Astrocyte (in vitro differentiated cells and primary cell): ENCODE measurements around the gene NRAP. TPM values are rescaled to one million over a fixed set of nuclear protein-coding genes. Genes with fewer than 3 reads are reported as not detected.

ENCODE experiments used
- DNase-seq: peaks from one replicate; pipeline ENCODE4 v3.0.0-alpha.2; 2010; ENCODE audit warnings: low read depth
- FAIRE-seq: peaks from 2 replicates; lab custom pipeline; 2011; peaks lifted over from hg19 to GRCh38; lab: Jason Lieb, UNC
- H2AFZ ChIP-seq: 2 replicates; pipeline ENCODE4 v1.6.0; 2012; ENCODE audit warnings: low read depth, low read length, inconsistent platforms
- H3K27ac ChIP-seq: 2 replicates; pipeline ENCODE4 v1.5.1; 2011; ENCODE audit warnings: low read depth, low read length, inconsistent platforms
- H3K27me3 ChIP-seq: 2 replicates; pipeline ENCODE4 v1.6.0; 2011; ENCODE audit warnings: low read length, inconsistent platforms; ENCODE audit not compliant: insufficient read depth
- H3K36me3 ChIP-seq: 2 replicates; pipeline ENCODE4 v1.5.1; 2011; ENCODE audit warnings: low read length, inconsistent platforms; ENCODE audit not compliant: insufficient read depth
- H3K4me1 ChIP-seq: 2 replicates; pipeline ENCODE4 v1.5.1; 2011; ENCODE audit warnings: low read length, inconsistent platforms; ENCODE audit not compliant: insufficient read depth
- H3K4me2 ChIP-seq: 2 replicates; pipeline ENCODE4 v1.6.0; 2012; ENCODE audit warnings: low read length, inconsistent platforms
- H3K4me3 ChIP-seq: 2 replicates; pipeline ENCODE4 v1.5.1; 2011; ENCODE audit warnings: low read depth, mild to moderate bottlenecking, low read length, inconsistent platforms; ENCODE audit not compliant: insufficient read depth
- H3K79me2 ChIP-seq: 2 replicates; pipeline ENCODE4 v1.6.0; 2012; ENCODE audit warnings: mild to moderate bottlenecking, low read length, inconsistent platforms; ENCODE audit not compliant: insufficient read depth
- H3K9ac ChIP-seq: 2 replicates; pipeline ENCODE4 v1.6.0; 2012; ENCODE audit warnings: mild to moderate bottlenecking, low read length, inconsistent platforms
- H3K9me3 ChIP-seq: 2 replicates; pipeline ENCODE4 v1.5.1; 2012; ENCODE audit warnings: low read depth, mild to moderate bottlenecking, low read length, inconsistent platforms; ENCODE audit not compliant: insufficient read depth
- H4K20me1 ChIP-seq: 2 replicates; pipeline ENCODE4 v1.6.0; 2012; ENCODE audit warnings: low read length, inconsistent platforms; ENCODE audit not compliant: insufficient read depth
- H3K27ac Mint-ChIP-seq: one replicate; pipeline ENCODE4 v1.8.0; 2021; ENCODE audit warnings: mild to moderate bottlenecking, mixed read lengths; ENCODE audit not compliant: unreplicated experiment
- H3K27me3 Mint-ChIP-seq: one replicate; pipeline ENCODE4 v1.8.0; 2021; ENCODE audit warnings: low read depth, mixed read lengths; ENCODE audit not compliant: unreplicated experiment
- H3K36me3 Mint-ChIP-seq: one replicate; pipeline ENCODE4 v1.8.0; 2021; ENCODE audit warnings: low read depth, mixed read lengths; ENCODE audit not compliant: unreplicated experiment
- H3K4me1 Mint-ChIP-seq: one replicate; pipeline ENCODE4 v1.8.0; 2021; ENCODE audit warnings: low read depth, mixed read lengths; ENCODE audit not compliant: unreplicated experiment
- H3K4me3 Mint-ChIP-seq: one replicate; pipeline ENCODE4 v1.8.0; 2021; ENCODE audit warnings: mild to moderate bottlenecking, moderate library complexity, mixed read lengths; ENCODE audit not compliant: unreplicated experiment
- H3K9me3 Mint-ChIP-seq: one replicate; pipeline ENCODE4 v1.8.0; 2021; ENCODE audit warnings: mild to moderate bottlenecking, mixed read lengths; ENCODE audit not compliant: unreplicated experiment
- EZH2 ChIP-seq: IDR thresholded peaks from 2 replicates; pipeline ENCODE4 v1.6.1; 2012; ENCODE audit warnings: mild to moderate bottlenecking, low read length, inconsistent platforms; ENCODE audit not compliant: insufficient read depth
- total RNA-seq: library from RNA; stranded (reverse); gene quantifications from 2 replicates; pipeline ENCODE4 v1.2.1, GENCODE V29; 2021
- TF ChIP-seq, protein P1 (sequence below): IDR thresholded peaks from 2 replicates; pipeline ENCODE4 v1.5.1; 2011; ENCODE audit warnings: low read depth, mild to moderate bottlenecking, inconsistent platforms, low read length, moderate library complexity; ENCODE audit not compliant: insufficient read depth

Gene NRAP
- total RNA-seq, 1 donor from 2014 or later, result not detected

DNA sequence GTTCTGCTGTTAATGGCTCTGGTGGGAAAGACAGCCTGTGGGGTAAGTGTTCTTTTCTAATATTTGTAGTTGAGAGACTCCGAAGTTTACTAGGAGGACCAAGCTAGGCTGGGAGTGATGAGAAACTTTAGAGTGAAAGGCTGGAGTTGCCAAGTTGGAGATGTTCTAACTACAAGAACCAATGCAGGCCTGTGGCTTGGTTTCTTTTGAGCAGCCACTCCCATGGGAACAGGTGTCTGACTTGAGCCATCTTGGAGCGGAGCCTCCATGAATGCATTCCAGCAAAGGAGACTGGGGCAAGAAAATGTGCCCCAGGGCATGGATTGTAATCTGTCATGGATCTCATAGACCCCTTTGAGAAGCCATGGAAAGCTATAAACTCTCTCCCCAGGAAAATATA, 110.7 kb downstream of the NRAP start:
- peaks cover 32% of the 10 kb centered on the region for H3K27me3 Mint-ChIP-seq
- peaks cover 7% of the 10 kb centered on the region for H3K27me3 ChIP-seq
- peaks cover 2% of the 10 kb centered on the region for H3K36me3 Mint-ChIP-seq
- peaks cover 4% of the 10 kb centered on the region for H3K4me1 ChIP-seq
- no peaks in the 10 kb centered on the region for H4K20me1 ChIP-seq
- TF ChIP-seq, protein P1, sequence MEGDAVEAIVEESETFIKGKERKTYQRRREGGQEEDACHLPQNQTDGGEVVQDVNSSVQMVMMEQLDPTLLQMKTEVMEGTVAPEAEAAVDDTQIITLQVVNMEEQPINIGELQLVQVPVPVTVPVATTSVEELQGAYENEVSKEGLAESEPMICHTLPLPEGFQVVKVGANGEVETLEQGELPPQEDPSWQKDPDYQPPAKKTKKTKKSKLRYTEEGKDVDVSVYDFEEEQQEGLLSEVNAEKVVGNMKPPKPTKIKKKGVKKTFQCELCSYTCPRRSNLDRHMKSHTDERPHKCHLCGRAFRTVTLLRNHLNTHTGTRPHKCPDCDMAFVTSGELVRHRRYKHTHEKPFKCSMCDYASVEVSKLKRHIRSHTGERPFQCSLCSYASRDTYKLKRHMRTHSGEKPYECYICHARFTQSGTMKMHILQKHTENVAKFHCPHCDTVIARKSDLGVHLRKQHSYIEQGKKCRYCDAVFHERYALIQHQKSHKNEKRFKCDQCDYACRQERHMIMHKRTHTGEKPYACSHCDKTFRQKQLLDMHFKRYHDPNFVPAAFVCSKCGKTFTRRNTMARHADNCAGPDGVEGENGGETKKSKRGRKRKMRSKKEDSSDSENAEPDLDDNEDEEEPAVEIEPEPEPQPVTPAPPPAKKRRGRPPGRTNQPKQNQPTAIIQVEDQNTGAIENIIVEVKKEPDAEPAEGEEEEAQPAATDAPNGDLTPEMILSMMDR, result no peak
- TF ChIP-seq EZH2, result no peak
- no peaks in the 10 kb centered on the region for H3K9me3 ChIP-seq
- no peak overlapping the region for H3K4me2 ChIP-seq
- peaks cover 3% of the 10 kb centered on the region for H3K9me3 Mint-ChIP-seq
- H3K4me1 Mint-ChIP-seq, result peaks cover 7% of the 10 kb centered on the region
- H2AFZ ChIP-seq, result no peak overlapping the region
- H3K4me3 ChIP-seq, result no peak overlapping the region
- no peaks in the 10 kb centered on the region for H3K79me2 ChIP-seq
- H3K36me3 ChIP-seq, result no peaks in the 10 kb centered on the region
- no peak overlapping the region for H3K9ac ChIP-seq
- DNase-seq (no peak), FAIRE-seq (no peak)
- H3K27ac ChIP-seq, result no peak overlapping the region
- no peak overlapping the region for H3K4me3 Mint-ChIP-seq
- H3K27ac Mint-ChIP-seq, result no peak overlapping the region

- no peaks in the 10 kb centered on the region for H3K9me3 ChIP-seq
- DNase-seq (no peak), FAIRE-seq (no peak)
- Mint-ChIP-seq H3K4me1 (peaks cover 7% of the 10 kb centered on the region), H3K9me3 (peaks cover 3% of the 10 kb centered on the region), H3K27me3 (peaks cover 28% of the 10 kb centered on the region), H3K4me3 (no peak within 1 kb of the TSS), H3K36me3 (peaks cover 2% of the 10 kb centered on the region), H3K27ac (no peak within 1 kb of the TSS)
- no peak within 1 kb of the TSS for H3K4me3 ChIP-seq
- H3K9ac ChIP-seq, result no peak within 1 kb of the TSS
- H3K36me3 ChIP-seq, result no peaks in the 10 kb centered on the region
- no peaks in the 10 kb centered on the region for H4K20me1 ChIP-seq
- H3K27ac ChIP-seq, result no peak within 1 kb of the TSS
- no peaks in the 10 kb centered on the region for H3K79me2 ChIP-seq
- H3K4me2 ChIP-seq, result no peak within 1 kb of the TSS
- H3K27me3 ChIP-seq, result peaks cover 3% of the 10 kb centered on the region
- TF ChIP-seq EZH2, result no peak
- TF ChIP-seq, protein P1, result no peak
- H2AFZ ChIP-seq, result no peak within 1 kb of the TSS
- peaks cover 4% of the 10 kb centered on the region for H3K4me1 ChIP-seq
Measured at GRCh38 chr10:113552701-113553100, 111.1 kb downstream of the NRAP start, which contains the start of gene HABP2. TSS of gene HABP2 (plus strand) at chr10:113553053. CDS start at chr10:113553122, 69 bp downstream.

DNA sequence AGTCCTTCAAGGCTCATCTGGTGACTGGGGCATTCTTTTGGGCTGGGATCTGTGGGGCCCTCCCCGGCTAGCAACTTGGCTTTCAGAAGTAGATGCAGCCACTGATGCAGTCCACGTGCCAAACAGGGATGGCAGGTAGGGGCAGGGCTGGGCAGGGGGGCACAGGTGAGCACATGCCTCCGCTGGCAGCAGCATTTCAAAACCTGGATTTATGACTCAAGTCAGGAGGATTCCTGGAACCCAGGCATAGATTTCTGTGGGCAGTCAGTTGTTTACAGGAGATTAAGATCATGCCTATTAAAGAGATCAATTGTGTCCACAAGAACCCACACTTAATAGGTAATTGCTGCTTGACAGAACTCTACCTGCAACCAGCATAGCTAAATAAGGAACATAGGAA, 111.8 kb downstream of the NRAP start:
- Mint-ChIP-seq H3K27me3 (peaks cover 25% of the 10 kb centered on the region), H3K4me1 (peaks cover 7% of the 10 kb centered on the region), H3K27ac (no peak overlapping the region), H3K4me3 (no peak overlapping the region), H3K9me3 (peaks cover 3% of the 10 kb centered on the region), H3K36me3 (peaks cover 2% of the 10 kb centered on the region)
- Histone ChIP-seq H3K36me3 (no peaks in the 10 kb centered on the region), H4K20me1 (no peaks in the 10 kb centered on the region), H3K9me3 (no peaks in the 10 kb centered on the region), H3K79me2 (no peaks in the 10 kb centered on the region), H2AFZ (no peak overlapping the region), H3K27ac (no peak overlapping the region), H3K4me3 (no peak overlapping the region), H3K9ac (no peak overlapping the region), H3K27me3 (no peaks in the 10 kb centered on the region), H3K4me1 (peaks cover 4% of the 10 kb centered on the region), H3K4me2 (no peak overlapping the region)
- FAIRE-seq (no peak), DNase-seq (no peak)
- TF ChIP-seq EZH2, result no peak
- TF ChIP-seq, protein P1, result no peak
